ENCODE data around the gene MCF2L2. TPM values are rescaled to one million over a fixed set of nuclear protein-coding genes. Genes with fewer than 3 reads are reported as not detected.

MCF2L2 gene
- polyA plus RNA-seq, 1 experiment, result not detected

DNA sequence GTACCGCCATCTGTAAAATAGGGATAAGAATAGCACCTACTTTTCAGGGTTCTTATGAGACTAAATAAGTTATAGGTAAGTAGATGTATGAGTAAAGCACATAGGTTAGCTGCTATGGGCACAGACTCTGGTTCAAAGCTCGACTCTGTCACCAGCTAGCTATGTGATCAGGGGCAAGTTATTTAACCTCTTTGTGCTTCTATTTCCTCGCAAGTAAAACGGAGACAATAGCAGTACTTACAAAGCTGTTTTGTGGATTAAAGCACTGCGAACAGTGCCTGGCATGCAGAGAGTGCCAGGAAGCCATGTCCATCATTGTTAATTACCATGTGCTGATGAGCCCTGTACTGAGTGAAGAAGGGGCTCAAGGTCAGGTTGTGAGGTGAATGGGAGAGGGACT is 267.8 kb downstream of the MCF2L2 start:
- H3K27me3 ChIP-seq (ENCODE audit: control insufficient read depth, insufficient read depth, low read length), result peaks cover 19% of the 10 kb centered on the region
- TF ChIP-seq, protein P1, sequence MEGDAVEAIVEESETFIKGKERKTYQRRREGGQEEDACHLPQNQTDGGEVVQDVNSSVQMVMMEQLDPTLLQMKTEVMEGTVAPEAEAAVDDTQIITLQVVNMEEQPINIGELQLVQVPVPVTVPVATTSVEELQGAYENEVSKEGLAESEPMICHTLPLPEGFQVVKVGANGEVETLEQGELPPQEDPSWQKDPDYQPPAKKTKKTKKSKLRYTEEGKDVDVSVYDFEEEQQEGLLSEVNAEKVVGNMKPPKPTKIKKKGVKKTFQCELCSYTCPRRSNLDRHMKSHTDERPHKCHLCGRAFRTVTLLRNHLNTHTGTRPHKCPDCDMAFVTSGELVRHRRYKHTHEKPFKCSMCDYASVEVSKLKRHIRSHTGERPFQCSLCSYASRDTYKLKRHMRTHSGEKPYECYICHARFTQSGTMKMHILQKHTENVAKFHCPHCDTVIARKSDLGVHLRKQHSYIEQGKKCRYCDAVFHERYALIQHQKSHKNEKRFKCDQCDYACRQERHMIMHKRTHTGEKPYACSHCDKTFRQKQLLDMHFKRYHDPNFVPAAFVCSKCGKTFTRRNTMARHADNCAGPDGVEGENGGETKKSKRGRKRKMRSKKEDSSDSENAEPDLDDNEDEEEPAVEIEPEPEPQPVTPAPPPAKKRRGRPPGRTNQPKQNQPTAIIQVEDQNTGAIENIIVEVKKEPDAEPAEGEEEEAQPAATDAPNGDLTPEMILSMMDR (IDR thresholded peaks at IDR 0.05; ENCODE audit: low read depth, low read length), result no peak
- H3K9me3 ChIP-seq (ENCODE audit: control insufficient read depth, insufficient read depth, low read length), result peaks cover 4% of the 10 kb centered on the region; the same call in 1 of the 2 replicates
- ChIA-PET POLR2A (no interaction called here), CTCF (no interaction called here)
- no peak overlapping the region for H3K4me3 ChIP-seq (ENCODE audit: low read depth, low read length)
- DNase-seq (ENCODE audit: low read depth, low spot score), result no peak
- no peak overlapping the region for H3K27ac ChIP-seq (ENCODE audit: low read depth, low read length)

DNA sequence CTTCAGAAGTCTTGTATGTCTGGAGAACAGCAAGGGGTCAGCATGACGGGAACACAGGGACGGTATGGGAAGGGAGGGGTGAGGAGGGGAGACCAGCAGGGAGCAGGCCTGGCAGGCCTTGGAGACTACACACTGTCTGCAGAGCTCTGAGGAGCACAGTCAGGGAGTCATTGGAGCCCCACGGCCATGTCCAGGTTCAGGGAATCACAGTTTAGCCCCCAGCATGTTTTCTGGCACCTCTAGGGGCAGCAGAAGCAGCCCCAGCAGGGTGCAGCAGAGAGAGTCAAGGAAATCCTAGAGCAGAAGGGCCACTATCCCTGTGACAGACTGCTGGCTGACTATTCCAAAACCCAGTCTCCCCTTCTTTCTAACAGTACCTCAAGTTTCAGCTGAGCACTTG is 269.1 kb downstream of the MCF2L2 start:
- H3K9me3 ChIP-seq (ENCODE audit: control insufficient read depth, insufficient read depth, low read length), result peaks cover 4% of the 10 kb centered on the region; the same call in 1 of the 2 replicates
- DNase-seq (ENCODE audit: low read depth, low spot score), result no peak
- ChIA-PET POLR2A (no interaction called here), CTCF (no interaction called here)
- peaks cover 19% of the 10 kb centered on the region for H3K27me3 ChIP-seq (ENCODE audit: control insufficient read depth, insufficient read depth, low read length)
- no peak overlapping the region for H3K27ac ChIP-seq (ENCODE audit: low read depth, low read length)
- TF ChIP-seq, protein P1 (IDR thresholded peaks at IDR 0.05; ENCODE audit: low read depth, low read length), result peak; percentile 24; the same call in 1 of the 2 replicates
- no peak overlapping the region for H3K4me3 ChIP-seq (ENCODE audit: low read depth, low read length)

DNA sequence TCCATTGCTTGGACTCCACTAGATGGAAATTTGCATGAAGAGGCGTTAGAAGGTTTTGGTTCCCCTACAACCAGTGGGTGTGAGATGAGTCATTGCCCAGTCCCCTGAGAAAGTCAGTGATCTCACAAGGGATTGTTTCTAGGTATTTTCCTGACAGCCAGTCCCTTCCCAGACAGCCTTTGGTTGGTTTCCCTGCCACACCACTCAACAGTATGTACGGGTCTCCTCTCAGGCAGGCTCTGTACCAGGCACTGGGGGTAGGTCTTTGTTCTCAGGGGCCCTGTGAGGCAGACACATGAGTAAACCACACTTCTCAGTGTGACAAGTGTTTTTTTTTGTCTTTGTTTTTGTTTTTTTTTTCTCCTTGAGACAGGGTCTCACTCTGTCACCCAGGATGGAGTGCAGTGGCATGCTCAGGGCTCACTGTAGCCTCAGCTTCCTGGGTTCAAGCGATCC is 269.8 kb downstream of the MCF2L2 start:
- CTCF ChIA-PET, result no interaction called here
- H3K27me3 ChIP-seq (ENCODE audit: control insufficient read depth, insufficient read depth, low read length), result peaks cover 23% of the 10 kb centered on the region
- no peak for DNase-seq (ENCODE audit: low read depth, low spot score)
- POLR2A ChIA-PET, result no interaction called here
- TF ChIP-seq, protein P1 (IDR thresholded peaks at IDR 0.05; ENCODE audit: low read depth, low read length), result no peak
- H3K9me3 ChIP-seq (ENCODE audit: control insufficient read depth, insufficient read depth, low read length), result peaks cover 2% of the 10 kb centered on the region; the same call in 1 of the 2 replicates
- H3K4me3 ChIP-seq (ENCODE audit: low read depth, low read length), result no peak overlapping the region
- no peak overlapping the region for H3K27ac ChIP-seq (ENCODE audit: low read depth, low read length)

DNA sequence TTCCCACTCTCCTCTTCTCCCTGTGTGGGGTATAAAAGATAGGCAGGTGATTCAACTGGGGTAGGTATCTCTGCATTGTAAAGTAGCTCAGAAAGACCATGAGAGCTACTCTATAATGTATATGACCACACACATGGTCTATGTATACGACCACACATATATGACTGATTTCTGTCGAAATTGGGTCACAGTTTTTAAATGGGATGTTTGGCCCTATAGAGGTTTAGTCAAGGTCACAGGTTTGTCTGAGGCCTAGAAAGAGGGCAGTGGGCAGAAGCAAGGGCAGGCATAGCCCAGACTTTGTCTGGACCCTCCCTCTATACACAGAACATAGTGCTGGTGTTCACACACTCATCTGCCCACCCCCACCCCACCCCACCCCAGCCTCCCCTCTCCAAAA is 270.3 kb downstream of the MCF2L2 start:
- CTCF ChIA-PET, result no interaction called here
- POLR2A ChIA-PET, result no interaction called here
- TF ChIP-seq, protein P1 (IDR thresholded peaks at IDR 0.05; ENCODE audit: low read depth, low read length), result no peak

DNA sequence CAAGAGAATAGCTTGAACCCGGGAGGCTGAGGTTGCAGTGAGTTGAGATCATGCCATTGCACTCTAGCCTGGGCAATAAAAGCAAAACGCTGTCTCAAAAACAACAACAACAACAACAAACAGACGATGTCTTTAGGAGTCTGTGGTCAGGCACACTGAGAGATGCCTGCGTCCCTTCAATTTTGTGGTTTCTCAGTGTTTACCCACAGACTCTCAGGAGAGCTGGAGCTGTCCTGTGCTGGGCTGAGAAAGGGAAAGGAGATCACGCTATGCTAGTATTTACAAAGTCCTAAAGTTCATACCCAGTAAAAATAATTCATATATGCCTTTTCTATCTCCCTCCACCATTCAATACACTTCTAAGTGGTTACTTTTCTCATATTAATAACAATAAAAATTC is 272.2 kb downstream of the MCF2L2 start:
- Histone ChIP-seq H3K4me3 (ENCODE audit: low read depth, low read length) (no peak overlapping the region), H3K27me3 (ENCODE audit: control insufficient read depth, insufficient read depth, low read length) (peaks cover 17% of the 10 kb centered on the region), H3K9me3 (ENCODE audit: control insufficient read depth, insufficient read depth, low read length) (no peaks in the 10 kb centered on the region), H3K27ac (ENCODE audit: low read depth, low read length) (no peak overlapping the region)
- ChIA-PET POLR2A (no interaction called here), CTCF (no interaction called here)
- no peak for DNase-seq (ENCODE audit: low read depth, low spot score)
- TF ChIP-seq, protein P1 (IDR thresholded peaks at IDR 0.05; ENCODE audit: low read depth, low read length), result no peak

More for the DNA sequence above, 270.3 kb downstream of the MCF2L2 start:
- no peak overlapping the region for H3K4me3 ChIP-seq (ENCODE audit: low read depth, low read length)
- DNase-seq (ENCODE audit: low read depth, low spot score), result no peak
- no peak overlapping the region for H3K27ac ChIP-seq (ENCODE audit: low read depth, low read length)
- peaks cover 20% of the 10 kb centered on the region for H3K27me3 ChIP-seq (ENCODE audit: control insufficient read depth, insufficient read depth, low read length)
- no peaks in the 10 kb centered on the region; the same call in 1 of the 2 replicates for H3K9me3 ChIP-seq (ENCODE audit: control insufficient read depth, insufficient read depth, low read length)

Measured in AG04450 (cell line).